SIG-M5 treated with dmso at 0.1 percent for 504 hours (cell line): ENCODE measurements around the gene GPR146.

Source experiments
- DNase-seq: peaks from one replicate; lab custom pipeline; 2025; ENCODE audit not compliant: unreplicated experiment; lab: John Stamatoyannopoulos, UW

Gene GPR146

GRCh38 chr7:1090686-1091643 is 46.6 kb downstream of the GPR146 start:
- peak; percentile 49 for DNase-seq

DNA sequence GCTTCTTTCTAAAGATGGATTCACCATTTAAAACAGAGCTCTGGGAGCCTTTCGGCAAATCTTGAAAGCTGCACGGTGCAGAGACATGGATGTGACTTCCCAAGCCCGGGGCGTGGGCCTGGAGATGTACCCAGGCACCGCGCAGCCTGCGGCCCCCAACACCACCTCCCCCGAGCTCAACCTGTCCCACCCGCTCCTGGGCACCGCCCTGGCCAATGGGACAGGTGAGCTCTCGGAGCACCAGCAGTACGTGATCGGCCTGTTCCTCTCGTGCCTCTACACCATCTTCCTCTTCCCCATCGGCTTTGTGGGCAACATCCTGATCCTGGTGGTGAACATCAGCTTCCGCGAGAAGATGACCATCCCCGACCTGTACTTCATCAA is 47.3 kb downstream of the GPR146 start:
- DNase-seq: no peak

DNA sequence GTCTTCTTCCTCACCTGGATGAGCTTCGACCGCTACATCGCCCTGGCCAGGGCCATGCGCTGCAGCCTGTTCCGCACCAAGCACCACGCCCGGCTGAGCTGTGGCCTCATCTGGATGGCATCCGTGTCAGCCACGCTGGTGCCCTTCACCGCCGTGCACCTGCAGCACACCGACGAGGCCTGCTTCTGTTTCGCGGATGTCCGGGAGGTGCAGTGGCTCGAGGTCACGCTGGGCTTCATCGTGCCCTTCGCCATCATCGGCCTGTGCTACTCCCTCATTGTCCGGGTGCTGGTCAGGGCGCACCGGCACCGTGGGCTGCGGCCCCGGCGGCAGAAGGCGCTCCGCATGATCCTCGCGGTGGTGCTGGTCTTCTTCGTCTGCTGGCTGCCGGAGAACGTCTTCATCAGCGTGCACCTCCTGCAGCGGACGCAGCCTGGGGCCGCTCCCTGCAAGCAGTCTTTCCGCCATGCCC is 47.9 kb downstream of the GPR146 start:
- no peak for DNase-seq

DNA sequence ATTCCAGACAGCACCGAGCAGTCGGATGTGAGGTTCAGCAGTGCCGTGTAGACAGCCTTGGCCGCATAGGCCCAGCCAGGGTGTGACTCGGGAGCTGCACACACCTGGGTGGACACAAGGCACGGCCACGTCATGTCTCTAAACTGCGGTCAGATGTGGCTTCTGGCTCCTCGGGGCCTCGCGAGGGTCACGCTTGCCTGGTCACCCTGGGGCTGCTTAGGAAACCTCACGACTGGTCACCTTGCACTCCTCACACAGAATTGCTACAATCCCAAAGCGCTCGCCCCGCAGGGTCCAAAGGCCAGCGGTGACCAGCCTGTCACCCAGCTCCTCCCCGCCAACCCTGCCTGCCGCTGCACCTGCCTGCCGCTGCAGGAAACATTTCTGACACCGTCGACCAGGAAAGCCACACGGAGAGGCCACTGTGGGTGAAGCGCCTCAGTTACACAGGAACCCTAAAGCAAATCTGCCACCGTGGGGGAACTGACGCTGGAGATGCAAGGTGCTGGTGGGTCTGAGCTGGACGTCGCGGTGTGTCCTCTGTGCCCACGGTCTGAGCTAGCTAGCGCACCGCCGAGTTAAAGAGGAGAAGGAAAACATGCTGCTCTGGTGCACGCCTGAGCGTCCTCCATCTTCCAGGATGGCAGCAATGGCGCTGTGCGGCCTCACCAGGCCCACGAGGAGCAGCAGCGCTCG is 48.6 kb downstream of the GPR146 start:
- DNase-seq: no peak

- DNase-seq: no peak
Measured at GRCh38 chr7:1093502-1093843, 49.1 kb downstream of the GPR146 start.

DNA sequence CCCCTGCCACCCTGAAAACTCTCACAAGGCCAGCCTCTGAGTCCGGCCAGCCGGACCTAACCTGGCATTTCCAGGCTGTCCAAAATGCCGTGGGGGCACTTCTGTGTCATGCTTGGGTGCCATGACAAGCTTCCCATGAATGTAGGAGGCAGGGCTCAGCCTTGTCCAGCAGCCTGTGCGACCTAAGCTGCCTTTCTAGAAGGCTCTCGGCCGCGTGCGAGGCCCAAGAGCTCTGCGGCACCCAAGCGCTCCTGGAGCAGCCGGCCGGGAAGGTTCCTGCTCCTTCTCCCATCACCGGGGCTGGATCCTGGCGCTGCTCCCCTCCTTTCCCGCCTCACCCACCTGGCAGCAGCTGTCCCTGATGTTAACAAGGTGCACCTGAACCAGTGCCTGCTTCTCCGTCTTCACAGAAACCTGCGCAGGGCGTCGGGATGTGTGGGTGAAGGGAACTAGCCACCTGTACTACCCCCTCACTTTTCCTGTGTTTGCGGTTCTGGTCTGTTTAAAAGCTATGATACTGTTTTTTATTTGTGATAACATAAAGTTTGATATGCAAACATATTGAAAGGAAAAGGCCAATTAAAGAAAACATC is 49.7 kb downstream of the GPR146 start:
- DNase-seq: no peak

- no peak for DNase-seq
Measured at GRCh38 chr7:1094870-1095269, 50.5 kb downstream of the GPR146 start.

- DNase-seq: no peak
Measured at GRCh38 chr7:1095621-1096155, 51.3 kb downstream of the GPR146 start.

- no peak for DNase-seq
Measured at GRCh38 chr7:1096156-1097119, 52.1 kb downstream of the GPR146 start.

DNA sequence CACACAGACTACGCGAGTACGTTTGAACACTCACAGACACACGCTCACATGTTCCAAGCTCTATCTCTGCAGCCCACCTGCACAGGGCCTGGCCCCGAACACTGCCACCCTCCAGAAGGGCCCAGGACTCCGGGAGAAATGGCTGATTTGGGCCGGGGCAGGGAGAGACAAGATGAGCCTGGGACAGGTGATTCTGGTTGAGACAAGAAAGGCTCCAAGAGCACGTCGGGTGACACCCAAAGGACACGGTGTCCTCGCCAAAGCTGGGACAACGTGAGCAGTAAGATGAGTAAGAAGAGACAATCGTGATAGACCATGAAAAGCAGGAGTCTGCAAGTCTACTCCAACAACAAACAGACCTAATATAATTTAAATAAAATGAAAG is 52.8 kb downstream of the GPR146 start:
- DNase-seq: no peak

DNA sequence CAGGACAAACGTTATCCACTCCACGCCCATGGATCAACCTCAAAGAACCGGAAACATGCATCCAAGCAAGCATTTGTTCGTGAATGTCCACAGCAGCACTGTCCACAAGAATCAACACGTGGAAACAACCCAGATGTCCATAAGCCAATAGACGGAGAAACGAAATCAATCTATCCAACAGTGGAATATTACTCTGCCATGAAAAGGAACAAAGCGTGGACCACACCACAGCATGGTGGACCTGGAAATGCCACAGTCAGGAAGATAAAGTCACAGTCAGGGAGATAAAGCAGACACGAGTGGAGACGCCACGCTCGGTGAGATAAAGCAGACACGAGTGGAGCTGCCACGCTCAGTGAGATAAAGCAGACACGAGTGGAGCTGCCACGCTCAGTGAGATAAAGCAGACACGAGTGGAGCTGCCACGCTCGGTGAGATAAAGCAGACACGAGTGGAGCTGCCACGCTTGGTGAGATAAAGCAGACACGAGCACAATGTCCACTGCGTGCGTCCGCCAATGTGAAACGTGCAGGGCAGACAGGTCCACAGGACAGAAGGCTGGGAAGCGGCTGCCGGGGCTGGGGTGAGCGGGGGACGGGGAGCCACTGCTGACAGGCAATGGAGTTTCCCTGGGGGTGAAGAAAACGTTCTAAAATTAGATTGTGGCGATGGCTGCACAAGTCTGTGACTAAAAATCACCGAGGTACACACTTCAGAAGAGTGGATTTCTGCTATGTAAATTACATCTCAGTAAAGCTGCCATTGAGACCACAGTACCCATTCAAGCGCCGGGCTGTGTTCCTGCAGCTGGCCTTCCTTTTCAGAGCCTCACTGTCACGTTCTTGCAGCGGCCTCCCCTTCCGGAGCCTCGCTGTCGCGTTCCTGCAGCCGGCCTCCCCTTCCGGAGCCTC is 54.2 kb downstream of the GPR146 start:
- DNase-seq: no peak

GRCh38 chr7:1099154-1099542 is 54.8 kb downstream of the GPR146 start:
- DNase-seq: no peak

- no peak for DNase-seq
Measured at GRCh38 chr7:1099637-1100036, 55.3 kb downstream of the GPR146 start.

- no peak for DNase-seq
Measured at GRCh38 chr7:1100386-1100785, 56.0 kb downstream of the GPR146 start.

DNA sequence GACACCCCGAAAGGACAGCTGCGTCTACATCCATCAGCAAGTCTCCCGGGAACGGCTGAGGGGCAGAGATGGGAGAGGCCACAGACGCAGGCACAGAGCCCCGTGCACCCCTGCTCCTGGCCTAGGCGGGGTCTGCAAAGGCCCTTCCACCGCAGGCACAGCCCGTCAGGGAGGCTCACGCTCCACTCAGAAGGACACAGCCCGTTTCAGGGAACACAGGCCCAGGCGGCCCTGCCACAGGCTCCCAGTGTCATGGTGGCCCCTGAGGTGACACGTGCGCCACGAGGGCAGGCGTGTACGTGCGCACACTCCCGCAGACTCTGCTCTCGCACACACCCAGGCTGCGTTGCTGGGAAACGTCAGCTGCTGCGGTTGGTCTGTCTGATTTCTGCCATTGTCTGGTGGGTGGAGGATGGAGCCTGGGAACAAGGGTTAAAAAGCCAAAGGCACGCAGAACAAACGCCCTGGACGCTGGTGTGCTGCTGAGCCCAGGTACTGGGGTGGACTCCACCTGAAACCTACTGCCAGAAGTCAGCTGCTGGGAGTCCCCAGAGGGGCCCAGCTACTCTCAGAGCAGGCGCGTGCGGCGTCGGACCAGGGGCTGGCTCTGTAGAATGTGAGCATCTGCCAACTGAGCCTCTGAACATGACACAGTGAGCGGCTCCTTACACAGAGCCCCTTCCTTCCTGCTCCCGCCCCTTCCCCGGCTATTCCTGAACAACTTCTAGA is 56.7 kb downstream of the GPR146 start:
- DNase-seq: no peak

- DNase-seq: no peak
Measured at GRCh38 chr7:1101563-1102431, 57.5 kb downstream of the GPR146 start.

- DNase-seq: no peak
Measured at GRCh38 chr7:1103009-1103788, 58.9 kb downstream of the GPR146 start.
